GM19395 (cell line): Measurements from ENCODE around the gene AGAP1.

ENCODE experiments used
- ATAC-seq: cut with Tn5 transposase; IDR thresholded peaks from one replicate; pipeline ENCODE4 v1.9.1; 2021; ENCODE audit warnings: mild to moderate bottlenecking, moderate library complexity; ENCODE audit not compliant: unreplicated experiment

The AGAP1 gene

GRCh38 chr2:235486729-235487128 lies 7.1 kb upstream of the AGAP1 start:
- no peak for ATAC-seq

DNA sequence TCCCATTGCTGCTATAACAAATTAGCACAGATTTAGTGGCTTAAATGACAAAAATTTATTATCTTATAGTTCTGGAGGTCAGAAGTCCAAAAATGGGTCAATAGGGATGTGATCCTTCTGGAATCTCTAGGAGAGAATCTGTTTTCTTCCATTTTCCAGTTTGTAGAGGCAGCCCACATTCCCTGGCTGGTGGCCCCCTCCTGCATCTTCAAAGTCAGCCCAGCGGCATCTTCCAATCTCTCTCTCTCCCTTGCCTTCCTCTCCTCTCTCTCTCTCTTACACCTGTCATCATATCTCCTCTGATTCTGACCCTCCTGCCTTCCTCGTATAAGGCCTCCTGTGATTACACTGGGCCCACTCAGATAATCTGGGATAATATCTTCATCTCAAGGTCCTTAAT lies 3.9 kb upstream of the AGAP1 start:
- no peak for ATAC-seq

GRCh38 chr2:235492850-235493344 lies 946 bp upstream of the AGAP1 start:
- no peak for ATAC-seq

DNA sequence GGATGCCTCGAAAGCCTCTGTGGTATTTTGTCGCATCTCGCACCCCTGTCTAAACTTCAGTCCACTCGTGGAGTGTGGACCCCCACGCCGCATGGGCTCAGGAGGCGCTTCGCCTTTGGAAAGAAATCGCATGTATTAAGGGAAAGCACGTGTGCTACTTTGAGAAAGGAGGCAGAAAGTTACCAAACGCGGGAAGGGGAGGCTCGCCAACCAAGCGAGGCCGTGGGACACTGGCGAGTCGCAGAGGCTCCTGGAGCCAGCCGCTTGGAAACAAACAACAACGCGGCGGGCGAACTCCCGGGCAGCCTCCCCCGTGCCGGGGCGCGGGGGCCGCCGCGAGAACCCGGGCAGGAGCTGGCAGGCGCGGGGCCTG lies 455 bp upstream of the AGAP1 start:
- peak; percentile 26 for ATAC-seq

- ATAC-seq: no peak
Measured at GRCh38 chr2:235494716-235495372, 1.0 kb downstream of the AGAP1 start.

- ATAC-seq: no peak
Measured at GRCh38 chr2:235495373-235496238, 1.8 kb downstream of the AGAP1 start.

DNA sequence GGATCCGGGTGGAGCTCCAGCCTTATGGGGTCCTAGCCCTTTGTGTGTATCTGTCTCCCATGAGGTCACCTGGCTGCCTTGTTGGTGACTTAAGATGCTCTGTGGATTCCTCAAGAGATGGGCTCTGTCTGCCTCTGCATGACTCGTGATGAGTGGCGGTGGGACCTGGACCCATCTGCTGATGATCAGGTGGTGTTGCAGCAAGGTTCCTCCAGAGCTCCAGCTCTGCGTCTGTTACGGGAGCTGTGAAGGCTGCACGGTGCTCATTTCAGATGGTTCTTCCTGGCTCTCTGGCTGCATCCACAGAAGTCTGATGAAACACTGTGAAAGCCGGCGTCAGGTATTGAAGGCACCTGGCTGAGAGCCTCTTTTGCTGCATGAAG lies 2.4 kb downstream of the AGAP1 start:
- no peak for ATAC-seq

GRCh38 chr2:235497096-235497495 lies 3.3 kb downstream of the AGAP1 start:
- no peak for ATAC-seq

DNA sequence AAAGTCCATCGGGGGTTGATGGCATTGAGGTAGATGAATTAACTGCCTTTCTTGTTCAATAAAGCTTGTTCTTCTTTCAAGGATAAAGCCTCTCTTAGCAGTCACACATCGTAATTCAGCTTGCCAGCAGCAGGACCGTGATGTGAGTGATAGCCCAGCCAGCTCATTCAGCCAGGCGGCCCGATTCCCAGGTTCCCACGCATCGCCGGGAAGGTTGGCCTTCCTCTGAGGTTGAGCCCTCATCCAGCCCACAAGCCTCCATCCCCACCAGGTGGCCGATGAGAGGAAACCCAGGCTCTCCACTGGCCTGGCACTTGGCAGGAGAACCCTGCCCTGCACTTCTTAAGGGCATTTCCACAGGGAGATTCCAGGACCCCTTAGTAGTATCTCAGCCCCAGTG lies 4.7 kb downstream of the AGAP1 start:
- ATAC-seq: no peak

DNA sequence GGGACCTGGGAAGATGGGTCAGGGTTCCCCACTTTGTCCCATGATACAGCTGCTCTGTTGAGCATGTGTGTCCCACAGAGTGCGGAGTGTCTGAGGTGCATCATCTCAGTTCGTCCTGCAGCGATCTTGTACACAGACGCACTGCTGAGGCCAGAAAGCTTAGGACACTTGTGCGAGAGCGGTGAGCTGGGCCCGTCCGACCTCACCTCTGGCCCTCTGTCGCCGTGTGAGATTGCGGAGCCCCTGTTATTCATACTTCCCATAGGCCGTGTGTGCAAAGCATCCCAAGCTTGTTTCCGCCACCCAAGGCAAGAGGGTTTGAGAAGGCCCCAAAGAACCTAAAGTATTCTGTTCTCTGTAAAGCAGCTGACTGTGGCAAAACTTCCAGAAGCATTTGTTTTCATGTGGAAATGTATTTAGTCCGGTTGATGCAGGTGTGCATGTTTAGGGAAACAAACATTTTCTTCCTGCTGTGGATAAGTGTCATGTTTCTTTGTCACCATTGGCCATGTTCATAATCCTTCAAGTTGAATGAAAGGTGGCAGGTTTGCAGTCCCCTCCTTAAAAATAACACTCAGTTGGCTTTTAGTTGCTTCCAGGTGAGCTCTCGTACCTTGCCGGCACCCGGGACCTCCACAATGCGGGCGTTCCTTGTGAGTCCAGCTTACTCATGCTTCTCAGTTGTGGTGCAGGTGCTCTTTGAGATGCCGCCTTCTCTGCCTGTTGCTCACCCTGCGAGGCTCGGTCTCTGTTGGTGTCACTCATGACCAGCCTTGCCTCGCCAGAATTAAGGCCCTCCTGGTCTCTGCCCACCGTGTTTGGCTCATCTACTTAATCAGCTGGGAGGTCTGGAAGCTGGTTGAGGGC lies 5.3 kb downstream of the AGAP1 start:
- ATAC-seq: no peak

DNA sequence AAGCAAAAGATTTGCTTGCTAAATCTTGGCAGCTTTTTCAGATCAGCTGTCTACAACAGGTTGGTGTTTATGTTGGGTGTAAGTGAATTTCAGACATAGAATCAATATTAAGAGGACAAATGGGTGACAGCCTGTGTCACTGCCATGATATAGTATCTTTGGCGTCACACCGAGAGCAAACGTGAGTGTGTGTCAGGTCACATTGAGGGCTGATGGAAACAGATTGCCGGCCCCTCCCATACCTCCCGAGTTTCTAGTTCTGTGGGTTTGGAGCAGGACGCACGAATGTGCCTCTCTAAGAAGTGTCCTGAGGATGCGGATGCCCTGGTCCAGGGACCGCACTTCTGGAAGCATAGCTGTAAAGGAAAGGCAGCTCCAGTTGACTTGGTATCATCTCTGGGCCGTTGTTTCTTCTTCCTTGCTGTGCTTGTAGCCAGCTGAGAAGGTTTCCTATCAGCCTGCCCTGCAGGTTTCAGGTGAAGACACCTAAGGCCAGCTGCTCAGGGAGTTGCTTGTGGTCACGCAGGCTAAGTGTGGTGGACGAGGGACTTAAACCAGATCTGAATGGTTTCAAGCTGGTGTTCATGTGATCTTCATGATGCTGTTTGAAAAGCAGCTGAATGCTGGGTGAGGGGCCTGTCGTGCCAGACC lies 6.4 kb downstream of the AGAP1 start:
- no peak for ATAC-seq

DNA sequence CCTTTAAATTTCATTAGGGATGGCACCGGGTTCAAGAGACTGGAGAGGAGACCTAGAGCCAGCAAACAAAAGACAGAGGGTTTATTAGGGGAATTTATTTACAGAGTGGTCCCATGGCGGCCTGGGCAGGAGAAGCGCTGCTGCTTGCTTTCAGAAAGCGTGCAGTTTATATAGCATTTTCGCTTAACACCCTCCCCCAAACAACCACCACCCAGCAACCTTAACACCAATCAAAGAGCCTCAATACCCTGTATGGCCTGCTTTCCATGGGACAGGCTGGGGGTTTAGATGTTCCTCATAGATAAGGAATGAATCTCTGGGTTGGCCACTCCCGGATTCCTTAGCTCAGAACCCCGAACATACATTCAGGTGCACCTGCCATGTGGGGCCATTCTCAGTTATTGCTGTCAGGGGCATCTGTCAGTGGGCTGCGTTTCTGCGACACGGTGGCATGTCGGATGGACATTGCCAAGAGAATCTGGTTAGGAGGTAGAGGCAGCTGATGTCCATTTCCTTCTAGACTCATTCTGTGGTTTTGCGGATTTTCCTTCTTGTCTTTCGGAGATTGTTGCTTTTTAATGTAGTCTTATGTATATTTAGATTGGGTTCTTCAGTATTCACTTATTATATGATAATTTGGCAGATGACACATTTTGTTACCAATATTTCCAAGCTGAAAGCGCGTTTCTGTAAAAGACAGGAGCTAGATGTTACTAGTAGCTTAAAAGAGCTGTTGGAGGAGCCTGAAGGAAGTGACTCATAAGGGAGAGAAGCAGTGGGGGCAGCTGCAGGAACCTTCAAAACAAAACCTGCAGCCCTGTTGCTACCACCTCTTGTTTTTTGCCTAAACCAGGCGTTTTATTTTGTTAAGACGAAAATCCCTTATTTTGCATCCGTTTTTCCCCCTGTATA lies 7.2 kb downstream of the AGAP1 start:
- peak; percentile 77 for ATAC-seq

GRCh38 chr2:235501673-235502031 lies 7.8 kb downstream of the AGAP1 start:
- ATAC-seq: no peak

DNA sequence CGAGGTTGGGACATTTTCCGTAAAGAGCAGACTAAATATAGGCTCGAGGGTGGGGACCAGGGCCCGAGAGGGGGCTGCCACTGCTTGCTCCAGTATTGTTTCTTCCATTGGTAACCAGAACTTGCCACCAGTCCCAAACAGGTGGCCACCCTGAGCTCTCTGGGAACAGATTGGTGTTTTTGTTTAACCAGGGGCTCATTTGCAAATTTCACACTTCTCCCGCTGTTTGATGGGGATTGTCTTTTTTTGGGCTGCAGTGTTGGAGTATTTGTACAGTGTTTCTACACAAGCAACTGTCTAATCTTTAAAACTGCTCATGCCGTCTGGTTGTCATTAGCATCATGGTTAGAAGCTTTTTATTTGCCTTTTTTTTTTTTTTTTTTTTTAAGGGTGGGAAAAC lies 8.5 kb downstream of the AGAP1 start:
- ATAC-seq: no peak

- ATAC-seq: no peak
Measured at GRCh38 chr2:235504441-235505180, 10.8 kb downstream of the AGAP1 start.

DNA sequence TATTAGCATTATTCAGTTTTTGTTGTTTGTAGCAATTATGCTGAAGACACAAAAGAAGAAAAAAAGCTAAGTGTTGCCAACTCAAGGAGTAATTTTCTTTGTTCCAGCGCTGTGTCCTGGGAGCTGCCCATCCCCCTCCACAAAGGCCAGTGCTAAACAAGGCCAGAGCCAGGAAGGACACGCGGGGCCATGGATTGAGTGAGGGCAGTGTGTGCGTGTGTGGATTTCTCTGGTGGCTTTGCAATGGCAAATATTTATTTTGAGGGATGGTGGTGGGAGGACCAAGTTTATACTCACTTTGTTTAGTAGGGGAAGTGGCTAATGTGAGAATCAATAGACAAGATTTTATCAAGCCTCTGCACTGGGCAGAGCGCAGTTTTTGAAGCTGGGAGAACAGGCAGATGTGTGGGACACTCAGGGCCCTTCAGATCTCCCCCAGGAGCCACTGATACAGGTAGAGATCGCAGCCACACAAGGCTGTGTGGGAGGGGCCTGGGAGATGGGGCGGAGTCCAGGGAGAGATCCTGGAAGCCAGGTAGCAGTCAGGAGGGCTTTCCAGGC lies 11.4 kb downstream of the AGAP1 start:
- no peak for ATAC-seq

DNA sequence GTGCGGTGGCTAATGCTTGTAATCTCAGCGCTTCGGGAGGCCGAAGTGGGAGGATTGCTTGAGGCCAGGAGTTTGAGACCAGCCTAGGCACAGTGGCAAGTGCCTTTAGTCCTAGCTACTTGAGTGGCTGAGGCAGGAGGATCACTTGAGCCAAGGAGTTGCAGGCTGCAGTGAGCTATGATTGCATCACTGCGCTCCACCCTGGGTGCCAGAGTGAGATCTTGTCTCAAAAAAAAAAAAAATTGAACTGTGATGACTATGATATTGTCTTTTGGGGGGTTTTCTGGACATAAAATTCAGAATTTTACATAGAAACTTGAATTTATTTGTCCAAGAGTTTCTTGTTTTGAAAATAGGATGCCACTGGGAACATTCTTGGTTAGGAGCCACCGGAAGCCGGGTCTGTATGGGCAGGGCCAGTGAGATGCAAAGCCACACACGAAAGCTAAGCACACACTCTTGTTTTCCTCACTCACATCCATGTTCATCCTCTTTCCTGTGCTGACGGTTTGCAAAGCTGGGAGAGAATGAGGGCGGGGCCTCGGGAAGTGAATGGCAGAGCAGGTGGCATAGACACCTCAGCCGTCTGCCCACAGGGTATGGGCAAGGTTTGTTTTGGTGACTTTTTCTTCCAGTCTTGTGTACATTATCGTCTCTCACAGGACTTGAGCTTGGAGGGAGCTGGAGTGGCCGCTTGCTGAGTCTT lies 12.6 kb downstream of the AGAP1 start:
- ATAC-seq: no peak

- ATAC-seq: no peak
Measured at GRCh38 chr2:235506997-235507615, 13.3 kb downstream of the AGAP1 start.
